GM18858 (cell line): Measurements from ENCODE around the gene ELFN2.
"Not testable (repeated sequence)": the region's sequence is repeated elsewhere in the genome, so short reads cannot be mapped to it uniquely, and the experiment has no call there.

Experiments
- ATAC-seq: cut with Tn5 transposase; IDR thresholded peaks from one replicate; pipeline ENCODE4 v1.9.1; 2021; ENCODE audit not compliant: unreplicated experiment

Gene ELFN2

GRCh38 chr22:37337204-37337943 lies 89.9 kb downstream of the ELFN2 start:
- ATAC-seq: no peak

- ATAC-seq: no peak
Observed at GRCh38 chr22:37336579-37336978, 90.7 kb downstream of the ELFN2 start.

- ATAC-seq: no peak
Observed at GRCh38 chr22:37335806-37336199, 91.5 kb downstream of the ELFN2 start.

- no peak for ATAC-seq
Observed at GRCh38 chr22:37334859-37335805, 92.1 kb downstream of the ELFN2 start.

GRCh38 chr22:37334461-37334858 lies 92.8 kb downstream of the ELFN2 start:
- no peak for ATAC-seq

GRCh38 chr22:37333724-37334460 lies 93.4 kb downstream of the ELFN2 start:
- ATAC-seq: no peak

- no peak for ATAC-seq
Observed at GRCh38 chr22:37331856-37332536, 95.3 kb downstream of the ELFN2 start.

GRCh38 chr22:37331034-37331428 lies 96.2 kb downstream of the ELFN2 start:
- no peak for ATAC-seq

- no peak for ATAC-seq
Observed at GRCh38 chr22:37330200-37331033, 96.9 kb downstream of the ELFN2 start.

- ATAC-seq: no peak
Observed at GRCh38 chr22:37329238-37330140, 97.8 kb downstream of the ELFN2 start.

GRCh38 chr22:37328538-37329237 lies 98.6 kb downstream of the ELFN2 start:
- not testable (repeated sequence) for ATAC-seq

- no peak for ATAC-seq
Observed at GRCh38 chr22:37328017-37328416, 99.3 kb downstream of the ELFN2 start.

GRCh38 chr22:37326726-37327125 lies 100.6 kb downstream of the ELFN2 start:
- ATAC-seq: no peak

GRCh38 chr22:37325039-37325395 lies 102.3 kb downstream of the ELFN2 start:
- ATAC-seq: no peak

- no peak for ATAC-seq
Observed at GRCh38 chr22:37324340-37325038, 102.8 kb downstream of the ELFN2 start.

GRCh38 chr22:37320726-37321677 lies 106.3 kb downstream of the ELFN2 start:
- ATAC-seq: no peak

GRCh38 chr22:37319469-37319868 lies 107.8 kb downstream of the ELFN2 start:
- ATAC-seq: no peak
